ENCODE results near the gene IGFBP5.

The IGFBP5 gene

GRCh38 chr2:216663106-216663505 lies 32.2 kb downstream of the IGFBP5 start:
- DNase-seq, result no peak

GRCh38 chr2:216661639-216662375 lies 33.5 kb downstream of the IGFBP5 start:
- no peak for DNase-seq

DNA sequence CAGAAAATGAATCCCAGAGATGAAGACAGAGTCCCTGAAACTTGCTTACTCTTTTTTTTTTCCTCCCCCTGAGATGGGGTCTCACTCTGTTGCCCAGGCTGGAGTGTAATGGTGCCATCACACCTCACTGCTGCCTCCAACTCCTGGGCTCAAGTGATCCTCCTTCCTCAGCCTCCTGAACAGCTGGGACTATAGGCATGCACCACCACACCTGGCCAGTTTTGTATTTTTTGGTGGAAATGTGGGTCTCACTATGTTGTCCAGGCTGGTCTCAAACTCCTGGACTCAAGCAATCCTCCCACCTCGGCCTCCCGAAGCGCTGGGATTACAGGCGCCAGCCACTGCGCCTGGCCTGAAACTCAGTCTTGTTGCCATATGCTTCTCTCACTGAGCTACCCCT lies 34.3 kb downstream of the IGFBP5 start:
- DNase-seq, result no peak

DNA sequence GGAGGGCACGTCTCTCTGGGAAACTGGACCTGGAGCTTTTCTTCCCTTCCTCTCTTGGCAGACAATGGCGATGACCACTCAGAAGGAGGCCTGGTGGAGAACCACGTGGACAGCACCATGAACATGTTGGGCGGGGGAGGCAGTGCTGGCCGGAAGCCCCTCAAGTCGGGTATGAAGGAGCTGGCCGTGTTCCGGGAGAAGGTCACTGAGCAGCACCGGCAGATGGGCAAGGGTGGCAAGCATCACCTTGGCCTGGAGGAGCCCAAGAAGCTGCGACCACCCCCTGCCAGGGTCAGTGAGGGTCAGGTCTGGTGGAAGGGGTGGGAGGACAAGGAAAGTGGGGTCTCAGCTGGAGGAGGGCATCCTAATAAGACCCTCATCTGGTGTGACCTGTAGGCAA lies 34.9 kb downstream of the IGFBP5 start:
- no peak for DNase-seq

DNA sequence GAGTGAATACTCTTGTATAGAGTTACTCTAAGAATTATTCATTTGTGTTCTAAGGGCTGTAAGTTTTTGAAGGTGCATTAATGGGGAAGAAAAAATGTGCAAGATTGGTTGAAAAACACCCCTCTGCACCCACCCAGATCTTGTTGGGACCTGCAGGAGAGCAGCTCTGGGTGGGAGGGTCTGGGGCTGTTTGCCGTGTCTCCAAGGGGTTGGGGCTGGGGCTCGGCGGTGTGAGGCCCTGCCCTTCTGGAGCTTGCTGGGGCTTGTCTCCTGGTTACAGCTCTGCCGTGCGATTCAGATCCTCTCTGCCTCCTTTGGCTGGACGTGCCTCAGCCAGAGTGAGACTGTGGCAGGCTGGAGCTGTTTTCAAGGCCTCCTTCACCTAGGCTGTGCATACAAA lies 36.1 kb downstream of the IGFBP5 start:
- DNase-seq, result no peak

GRCh38 chr2:216658757-216659156 lies 36.6 kb downstream of the IGFBP5 start:
- DNase-seq, result no peak

DNA sequence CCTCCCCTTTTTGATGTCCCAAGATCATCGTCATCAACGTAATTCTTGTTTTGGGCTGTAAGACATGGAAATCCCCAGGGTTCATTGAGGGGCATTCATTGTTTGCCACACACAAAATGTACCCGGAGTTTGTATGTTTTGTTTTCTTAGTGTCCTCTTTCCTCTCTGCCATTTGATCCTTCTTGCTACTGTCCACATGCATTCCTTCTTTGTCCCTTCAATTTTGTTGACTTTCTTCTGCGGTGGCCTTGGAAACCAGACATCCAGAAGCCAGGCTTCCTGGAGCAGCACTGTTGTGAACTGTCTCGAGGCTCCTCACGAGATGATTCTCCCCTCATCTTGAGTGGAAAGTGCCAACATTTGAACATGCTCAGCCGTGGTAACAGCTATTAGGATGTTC lies 37.4 kb downstream of the IGFBP5 start:
- DNase-seq, result no peak

GRCh38 chr2:216657086-216657855 lies 38.1 kb downstream of the IGFBP5 start:
- no peak for DNase-seq

DNA sequence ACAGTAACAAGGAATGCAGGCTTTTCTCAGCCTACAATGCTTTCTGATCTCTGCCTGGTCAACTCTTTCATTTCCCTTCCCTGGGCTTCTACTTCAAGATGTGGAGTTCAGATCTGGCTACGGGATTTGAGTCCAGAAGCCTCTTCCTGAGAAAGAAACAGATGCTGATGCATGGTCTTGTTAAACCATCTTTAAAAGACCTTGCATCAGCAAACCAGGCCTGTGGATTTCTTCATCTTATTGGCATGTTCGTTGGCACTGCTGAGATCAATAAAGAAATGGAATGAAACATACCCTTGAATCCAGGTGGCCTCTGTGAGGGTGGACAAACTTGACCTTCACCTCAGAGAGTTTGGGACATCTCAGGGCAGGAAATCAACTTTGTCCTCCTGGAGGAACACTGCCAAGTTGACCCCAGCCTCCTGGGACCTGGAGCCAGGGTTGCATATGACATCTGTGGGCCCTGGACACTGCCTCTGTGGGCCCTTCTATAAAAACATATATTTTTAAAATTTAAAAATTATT lies 40.8 kb downstream of the IGFBP5 start:
- no peak for DNase-seq

DNA sequence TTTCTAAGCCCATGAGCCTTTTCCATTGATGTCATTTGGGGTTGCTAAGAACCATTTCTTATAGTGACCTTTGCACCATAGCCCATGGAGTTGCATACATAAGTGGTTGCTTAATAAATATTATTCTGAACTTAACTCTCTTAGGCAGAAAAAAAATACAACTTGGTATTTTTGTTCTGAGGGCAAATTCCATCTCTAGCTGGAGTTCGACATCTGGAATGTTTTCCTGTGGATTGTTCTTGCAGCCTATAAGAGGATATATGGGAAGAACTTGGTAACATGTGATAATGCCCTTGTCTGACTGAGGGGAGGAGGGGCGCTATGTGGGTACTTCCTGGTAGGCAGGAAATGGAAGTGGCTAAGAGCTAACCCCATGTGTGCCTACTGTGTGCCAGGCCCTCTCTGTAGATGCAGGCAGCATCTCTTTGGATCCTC lies 41.4 kb downstream of the IGFBP5 start:
- no peak for DNase-seq

GRCh38 chr2:216653093-216653799 lies 42.1 kb downstream of the IGFBP5 start:
- DNase-seq, result no peak

- DNase-seq, result no peak
These were observed 42.8 kb downstream of the IGFBP5 start for GRCh38 chr2:216652566-216652965.

DNA sequence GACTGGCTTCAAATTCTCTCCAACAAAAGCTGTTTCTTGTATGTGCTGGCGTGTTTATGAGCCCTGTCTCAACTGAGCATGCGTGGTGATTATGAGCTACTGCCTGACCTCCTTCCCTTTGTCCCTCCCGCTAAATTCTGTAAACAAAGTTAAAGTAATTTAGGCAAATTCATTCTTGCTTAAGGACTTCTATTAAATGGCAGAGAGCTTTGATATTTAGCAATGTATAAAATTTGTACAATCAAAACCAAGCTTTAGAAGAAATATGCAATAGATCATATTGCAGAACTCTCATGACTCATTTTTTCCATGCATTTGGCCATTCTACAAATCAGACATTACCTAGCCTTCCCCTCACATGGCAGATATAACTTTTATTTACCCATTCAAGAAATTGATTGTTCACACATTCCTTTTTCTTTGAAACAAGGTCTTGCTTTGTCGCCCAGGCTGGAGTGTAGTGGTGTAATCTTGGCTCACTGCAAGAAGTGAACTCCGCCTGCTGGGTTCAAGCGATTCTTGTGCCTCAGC lies 43.9 kb downstream of the IGFBP5 start:
- no peak for DNase-seq

DNA sequence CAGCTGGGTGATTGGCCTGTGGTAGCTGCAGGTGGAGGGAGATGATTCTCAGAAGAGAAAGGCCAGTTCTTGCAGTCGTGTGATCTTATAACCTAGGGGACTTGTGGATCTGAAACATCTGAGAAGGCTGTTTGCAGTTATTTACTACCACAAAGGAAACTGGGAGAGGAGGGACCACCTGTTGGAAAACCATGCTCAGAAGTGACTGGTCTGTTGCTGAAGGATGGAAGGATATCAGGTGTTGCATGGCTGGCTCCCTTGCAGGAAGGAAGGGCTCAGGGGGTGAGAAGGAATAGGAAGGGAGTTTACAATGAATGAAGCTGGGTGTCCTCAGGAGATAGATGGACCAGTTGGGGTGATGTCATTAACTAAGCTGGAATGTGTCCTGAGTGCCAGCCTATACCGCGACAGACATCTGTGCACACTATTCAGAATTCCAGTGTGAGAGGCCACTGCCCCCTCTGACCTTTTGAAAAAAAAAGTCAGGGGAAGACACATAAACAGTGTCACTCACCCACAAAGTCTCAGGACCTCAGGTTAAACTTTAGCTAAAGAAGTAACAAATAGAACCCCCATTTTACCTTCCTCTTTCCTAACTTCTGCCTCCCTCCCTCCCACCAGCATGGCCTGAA lies 44.6 kb downstream of the IGFBP5 start:
- no peak for DNase-seq

DNA sequence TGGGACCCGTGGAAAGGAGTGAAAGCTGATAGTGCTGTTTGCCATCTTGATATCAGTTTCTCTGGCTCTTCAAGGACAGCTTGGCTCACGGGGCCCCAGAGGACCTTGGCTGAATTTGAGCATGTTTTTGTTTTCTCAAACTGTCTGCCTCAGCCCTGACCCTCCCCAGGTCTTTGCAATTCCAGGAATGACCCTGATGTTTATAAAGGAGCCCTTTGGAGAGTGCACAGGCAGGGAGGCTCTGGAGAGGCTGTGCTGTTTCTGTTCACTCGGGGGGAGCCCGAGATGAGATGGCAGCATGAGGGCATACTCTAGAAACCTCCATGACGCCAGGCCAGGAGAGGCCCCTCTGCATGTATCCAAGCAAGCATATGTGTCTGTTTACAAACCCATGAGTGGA lies 45.8 kb downstream of the IGFBP5 start:
- no peak for DNase-seq

DNA sequence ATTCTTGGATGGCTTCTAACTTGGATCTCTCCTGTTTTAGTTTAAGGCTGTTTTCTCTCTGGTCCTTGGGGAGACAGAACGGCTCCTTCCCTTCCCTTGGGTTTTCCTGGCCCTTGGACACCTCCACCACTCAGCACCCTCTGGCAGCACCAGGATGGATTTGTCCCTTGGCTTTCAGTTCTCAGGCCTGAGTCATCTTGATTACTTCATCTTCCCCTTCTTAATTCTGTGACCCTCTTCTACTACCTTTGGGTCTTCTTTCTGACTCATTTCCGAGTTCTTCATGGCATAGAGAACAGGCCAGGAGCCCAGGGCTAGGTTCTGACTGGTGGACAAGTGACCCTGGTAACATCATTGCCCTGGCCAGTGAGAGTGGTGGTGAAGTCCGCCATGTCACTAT lies 47.2 kb downstream of the IGFBP5 start:
- DNase-seq, result no peak

DNA sequence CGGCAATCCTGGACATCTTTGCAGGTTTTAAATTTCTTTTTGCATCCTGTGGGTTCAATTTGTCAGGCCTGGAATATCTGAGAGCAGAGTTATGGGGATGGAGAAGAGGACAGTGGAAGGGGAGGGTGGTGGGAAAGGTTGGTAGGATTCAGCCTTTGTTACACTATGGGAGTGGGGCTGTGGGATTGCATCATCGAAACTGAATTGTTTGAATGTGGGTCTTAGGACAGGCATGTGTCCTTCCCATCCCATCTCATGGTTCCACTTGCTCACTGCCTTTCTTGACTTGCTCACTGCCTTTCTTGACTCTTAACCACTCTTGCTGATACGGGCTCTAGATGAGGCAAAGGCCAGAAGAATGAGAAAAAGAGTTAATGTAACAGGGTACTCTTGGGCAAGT lies 49.2 kb downstream of the IGFBP5 start:
- no peak for DNase-seq

GRCh38 chr2:216645636-216645950 lies 49.8 kb downstream of the IGFBP5 start:
- no peak for DNase-seq

DNA sequence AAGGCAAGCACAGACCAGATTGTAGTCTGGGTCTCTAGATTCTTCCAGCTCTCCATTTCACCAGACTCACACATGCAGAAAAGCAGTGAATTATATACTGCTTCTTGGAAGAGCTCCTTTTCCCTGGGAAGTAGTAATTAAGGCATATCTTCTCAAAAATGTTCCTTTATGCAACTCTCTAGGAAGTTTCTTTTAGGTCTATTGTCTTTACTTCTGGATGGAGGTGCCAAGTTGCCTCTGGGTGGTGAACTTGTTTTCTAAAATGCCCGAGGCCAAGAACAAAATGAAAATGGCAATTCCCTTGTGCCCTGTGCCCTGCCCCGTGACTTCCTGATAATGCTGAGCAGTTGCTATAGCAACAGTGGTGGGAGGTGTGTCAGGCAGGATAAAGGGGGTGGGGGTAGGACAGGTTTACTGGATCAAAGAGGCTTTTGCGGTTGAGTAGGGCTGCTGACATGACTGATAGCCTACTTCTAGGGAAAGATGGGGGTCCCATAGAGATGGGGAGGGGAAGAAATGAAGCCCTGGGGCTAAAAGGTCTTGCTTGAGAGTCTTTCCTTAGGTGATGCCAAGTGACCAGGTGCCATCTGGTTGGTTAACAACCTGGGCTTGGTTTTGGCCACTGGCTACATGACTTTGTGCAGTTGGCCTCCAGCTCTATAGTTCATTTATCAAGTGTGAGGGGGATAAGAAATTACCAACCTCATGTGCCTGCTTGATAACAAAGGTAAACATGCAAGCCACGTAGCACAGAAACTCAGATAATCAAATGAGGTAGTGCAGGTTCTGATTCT lies 50.3 kb downstream of the IGFBP5 start:
- no peak for DNase-seq

- no peak for DNase-seq
These were observed 51.2 kb downstream of the IGFBP5 start for GRCh38 chr2:216643986-216644659.

DNA sequence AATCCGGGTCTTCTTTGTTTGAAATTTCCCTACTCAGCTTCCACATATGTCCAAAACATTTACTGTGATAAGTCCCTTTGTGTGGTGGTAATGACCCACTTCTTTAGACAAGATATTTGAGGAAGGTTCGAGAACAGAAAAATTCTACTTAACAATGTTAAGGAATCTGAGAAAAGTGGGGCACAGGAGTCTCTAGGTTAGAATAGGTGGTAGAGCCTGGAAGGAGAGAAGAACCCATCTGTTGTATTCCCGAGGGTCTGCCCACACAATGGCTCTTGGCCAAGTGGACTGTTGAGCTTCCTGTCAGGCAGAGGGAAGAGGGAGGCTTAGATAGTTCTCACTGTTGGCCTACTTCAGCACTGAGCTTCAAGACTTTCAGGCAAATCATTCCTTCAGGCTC lies 57.9 kb downstream of the IGFBP5 start:
- DNase-seq, result no peak

Measured in NCI-H345 (cell line).